HTR-8/SVneo (cell line): ENCODE data around the gene ZNF648.
"Not testable (repeated sequence)": the region's sequence is repeated elsewhere in the genome, so short reads cannot be mapped to it uniquely, and the experiment has no call there.

Experiments
- DNase-seq: peaks from one replicate; pipeline ENCODE4 v3.0.0; 2011; ENCODE audit warnings: low spot score, mixed read lengths; ENCODE audit not compliant: insufficient read length
- FAIRE-seq: peaks from 2 replicates; lab custom pipeline; 2011; peaks lifted over from hg19 to GRCh38; lab: Jason Lieb, UNC

ZNF648 gene

DNA sequence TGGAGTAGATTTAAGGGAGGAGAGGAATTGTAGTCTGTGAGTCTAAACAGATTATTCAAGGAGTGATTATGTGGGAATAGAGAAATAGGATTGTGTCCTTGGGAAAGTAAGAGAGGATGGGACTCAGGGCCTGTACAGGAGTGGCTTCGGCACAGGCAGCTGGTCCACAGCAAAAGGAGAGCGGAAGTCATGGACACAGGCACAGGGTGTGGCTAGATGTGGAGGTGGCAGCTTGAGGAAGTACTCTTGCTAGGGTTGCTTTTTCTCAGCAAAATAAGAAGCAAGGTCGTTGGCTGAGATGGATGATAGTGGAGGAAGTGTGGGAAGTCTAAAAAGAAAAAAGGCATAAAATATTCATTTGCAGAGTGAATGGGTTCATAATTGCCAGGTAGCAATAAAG, 18.5 kb upstream of the ZNF648 start:
- FAIRE-seq (no peak), DNase-seq (no peak)

DNA sequence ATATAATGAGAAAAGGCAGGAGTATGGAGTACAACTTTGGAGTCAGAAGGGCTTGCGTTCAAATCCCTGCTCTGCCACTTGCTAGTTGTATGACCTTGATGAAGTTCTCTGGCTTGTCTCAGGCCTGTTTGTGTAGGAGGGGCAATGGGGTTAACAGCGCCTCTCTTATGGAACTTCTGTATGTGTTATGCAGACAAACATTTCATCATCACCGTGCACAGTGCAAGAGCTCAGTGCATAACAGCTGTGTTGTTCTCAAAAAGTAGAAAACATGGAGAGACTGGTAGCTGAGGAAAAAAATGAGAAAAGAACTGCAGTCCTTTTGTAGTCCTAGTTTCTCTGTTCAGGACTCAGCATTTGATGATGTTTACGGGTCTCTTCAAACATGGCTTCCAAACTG, 10.4 kb upstream of the ZNF648 start:
- DNase-seq (no peak), FAIRE-seq (no peak)

DNA sequence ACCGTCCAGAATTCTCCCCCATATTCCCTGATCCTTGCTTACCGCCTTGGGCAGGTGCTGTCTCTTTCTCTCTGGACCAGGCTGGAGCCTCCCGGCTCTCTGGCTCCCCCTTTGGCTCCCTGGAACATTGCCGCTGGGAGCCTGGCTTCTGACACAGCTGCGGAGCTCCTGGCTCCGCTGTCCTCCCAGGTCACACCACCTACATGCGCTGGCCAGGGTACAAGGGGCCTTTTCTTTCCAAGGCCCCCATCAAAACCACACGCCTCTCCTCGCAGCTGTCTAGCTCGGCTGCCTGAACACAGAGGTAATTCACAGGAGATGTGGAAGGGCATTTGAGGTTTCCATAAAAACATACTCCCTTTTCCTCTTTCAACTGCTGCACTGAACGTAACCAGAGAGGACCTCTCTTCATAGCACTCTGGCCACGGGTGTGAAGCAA, 7.5 kb upstream of the ZNF648 start:
- FAIRE-seq (no peak), DNase-seq (peak; percentile 63)

DNA sequence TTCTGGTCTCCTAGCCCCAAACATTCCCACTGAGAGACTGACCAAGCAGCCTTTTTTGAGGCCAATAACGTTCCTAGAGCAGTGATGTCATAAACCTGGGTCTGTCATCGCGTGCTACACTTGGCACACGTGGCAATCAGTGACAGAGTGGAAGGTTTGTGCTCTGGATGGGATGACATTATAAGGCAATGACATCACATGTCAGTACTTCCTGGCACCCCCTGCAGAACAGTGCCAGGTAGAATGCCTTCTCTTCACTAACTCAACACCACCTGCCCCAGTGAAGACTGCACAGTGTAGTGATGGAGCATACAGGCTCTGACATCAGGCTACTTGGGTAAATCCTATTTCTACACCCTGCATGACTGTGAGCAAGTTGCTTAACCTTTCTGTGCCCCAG, 5.4 kb upstream of the ZNF648 start:
- FAIRE-seq: no peak
- no peak for DNase-seq

DNA sequence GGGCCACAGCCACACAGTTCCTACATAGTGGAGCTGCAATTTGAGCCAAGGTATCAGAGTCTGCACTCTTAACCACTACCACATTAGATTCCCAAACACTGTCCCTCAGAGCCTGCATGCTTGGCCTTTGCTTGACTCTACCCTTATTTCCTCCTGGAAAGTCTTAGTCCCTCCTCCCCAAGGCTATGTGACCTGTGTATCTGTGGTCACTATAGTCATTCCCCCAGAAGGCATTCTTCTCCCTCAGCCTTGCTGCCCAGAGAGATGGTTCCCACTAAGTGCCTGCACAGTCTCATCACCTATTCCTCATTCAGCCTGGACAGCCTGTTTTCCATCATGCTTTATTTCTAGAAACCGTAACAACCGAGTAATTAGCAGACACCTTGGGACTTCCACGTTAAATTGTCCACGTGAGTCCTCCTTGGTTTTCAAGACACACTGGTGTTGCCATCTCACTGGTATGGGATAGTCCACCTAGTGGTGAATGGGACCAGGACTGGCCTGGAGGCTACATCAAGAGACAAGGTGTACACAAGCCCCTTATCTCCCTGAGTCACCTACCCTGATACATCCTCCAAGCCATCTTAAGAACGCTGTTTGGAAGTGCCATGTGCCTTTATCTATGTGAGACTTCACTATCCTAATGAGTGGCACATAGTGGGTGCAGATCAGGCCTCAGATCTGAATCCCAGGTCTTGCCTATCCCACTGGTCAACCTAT, 3.8 kb upstream of the ZNF648 start:
- DNase-seq (no peak), FAIRE-seq (no peak)

DNA sequence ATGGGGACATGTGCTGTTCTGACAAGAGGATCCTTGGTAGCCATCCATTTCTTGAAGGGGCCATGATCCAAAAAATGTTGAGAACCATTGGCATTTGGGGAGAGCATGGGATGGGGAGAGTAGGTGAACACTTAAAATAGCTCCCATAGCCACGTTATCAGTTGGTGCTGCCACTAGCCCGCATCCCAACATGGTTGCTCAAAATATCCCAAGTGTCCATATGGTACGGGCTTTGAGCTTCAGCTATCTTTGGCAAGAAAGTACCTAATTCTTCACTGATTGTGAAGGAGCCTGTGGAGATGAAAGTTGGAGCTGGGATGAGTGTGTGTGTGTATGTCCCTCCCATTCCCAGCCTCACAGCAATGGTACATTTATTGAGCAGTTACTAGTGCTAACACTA, 3.1 kb upstream of the ZNF648 start:
- FAIRE-seq: no peak
- DNase-seq: no peak

DNA sequence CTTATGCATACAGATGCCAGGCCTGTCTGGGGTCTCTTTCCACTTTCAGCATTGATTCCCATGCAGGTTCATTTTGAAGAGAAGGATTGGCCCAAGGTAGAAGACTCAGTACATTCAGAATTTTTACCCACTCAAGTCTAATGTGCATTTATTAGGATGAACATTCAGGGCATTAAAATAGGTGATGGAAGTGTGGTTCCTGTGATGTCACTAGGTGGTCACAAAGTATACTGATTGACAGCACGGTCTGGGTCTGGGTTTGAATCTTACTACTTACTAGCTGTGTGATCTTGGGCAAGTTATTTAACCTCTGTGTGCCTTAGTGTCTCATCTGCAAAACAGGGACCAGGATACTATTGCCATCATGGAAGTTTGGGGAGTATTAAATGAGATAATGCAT, 711 bp upstream of the ZNF648 start:
- DNase-seq (no peak), FAIRE-seq (no peak)

DNA sequence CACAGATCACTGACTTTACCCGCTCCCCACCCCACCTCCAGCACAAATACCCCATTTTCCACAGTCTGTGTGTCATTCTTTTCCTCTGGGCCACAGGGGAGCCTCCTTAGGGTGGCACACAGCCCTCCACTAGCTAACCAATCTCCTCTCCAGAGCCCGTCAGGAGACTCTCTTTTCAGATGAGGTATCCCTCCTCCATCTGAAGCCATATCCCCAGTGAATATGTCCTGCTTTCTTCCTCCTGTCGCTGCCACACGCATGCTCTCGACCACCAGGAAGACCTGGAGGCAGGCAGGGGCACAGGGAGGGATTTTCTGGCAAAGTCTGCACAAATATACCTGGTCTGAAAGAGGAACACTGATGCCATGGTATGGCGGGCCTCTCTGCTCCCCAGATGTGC, 635 bp downstream of the ZNF648 start:
- no peak for FAIRE-seq
- no peak for DNase-seq

DNA sequence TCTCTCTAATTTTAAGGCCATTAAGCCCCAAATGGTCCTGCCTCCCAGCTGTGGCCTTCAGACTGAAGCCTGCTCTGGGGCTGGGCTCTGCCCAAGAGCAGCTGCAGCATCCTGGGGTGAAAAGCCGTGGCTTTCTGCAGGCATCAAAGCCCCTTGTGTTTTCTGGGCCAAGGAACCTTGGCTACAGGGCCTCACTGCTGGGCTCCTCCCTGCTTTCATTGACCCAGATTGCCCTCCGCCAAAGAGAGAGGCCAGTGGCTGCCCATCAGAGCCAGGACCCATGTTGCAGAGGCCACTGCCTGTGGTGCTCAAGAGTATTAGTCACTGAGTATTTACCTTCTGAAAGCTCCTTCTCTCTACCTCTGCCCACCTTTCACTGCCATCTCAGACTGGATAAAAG, 1.6 kb downstream of the ZNF648 start:
- FAIRE-seq (no peak), DNase-seq (no peak)

DNA sequence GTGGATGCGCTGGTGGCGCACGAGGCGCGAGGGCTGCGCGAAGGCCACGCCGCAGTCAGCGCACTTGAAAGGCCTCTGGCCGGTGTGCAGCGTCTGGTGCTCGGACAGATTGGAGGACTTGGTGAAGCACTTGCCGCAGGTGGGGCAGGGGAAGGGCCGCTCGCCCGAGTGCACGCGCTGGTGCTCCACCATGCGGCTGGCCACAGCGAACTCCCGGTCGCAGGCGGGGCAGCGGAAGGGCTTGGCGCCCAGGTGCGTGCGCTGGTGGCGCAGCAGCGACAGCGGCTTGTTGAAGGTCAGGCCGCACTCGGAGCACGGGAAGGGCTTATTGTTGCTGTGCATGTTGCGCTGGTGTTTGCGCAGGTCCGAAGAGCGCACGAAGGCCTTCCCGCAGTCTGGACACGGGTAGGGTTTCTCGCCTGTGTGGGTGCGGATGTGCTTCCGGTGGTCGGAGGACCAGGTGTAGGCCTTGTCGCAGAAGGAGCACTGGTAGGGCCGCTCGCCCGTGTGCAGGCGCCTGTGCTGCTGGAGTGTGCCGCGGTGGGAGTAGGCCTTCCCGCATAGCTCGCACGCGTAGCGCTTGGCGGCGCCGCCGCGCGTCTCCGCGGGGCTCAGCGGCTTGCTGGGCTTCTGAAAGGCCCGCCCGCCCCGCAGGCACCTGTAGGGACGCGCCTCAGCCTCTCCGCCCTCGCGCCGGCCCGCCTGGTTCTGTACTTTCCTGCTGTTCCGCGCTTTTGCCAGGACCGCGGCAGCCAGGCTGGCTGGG, 4.7 kb downstream of the ZNF648 start:
- no peak for DNase-seq
- no peak for FAIRE-seq

DNA sequence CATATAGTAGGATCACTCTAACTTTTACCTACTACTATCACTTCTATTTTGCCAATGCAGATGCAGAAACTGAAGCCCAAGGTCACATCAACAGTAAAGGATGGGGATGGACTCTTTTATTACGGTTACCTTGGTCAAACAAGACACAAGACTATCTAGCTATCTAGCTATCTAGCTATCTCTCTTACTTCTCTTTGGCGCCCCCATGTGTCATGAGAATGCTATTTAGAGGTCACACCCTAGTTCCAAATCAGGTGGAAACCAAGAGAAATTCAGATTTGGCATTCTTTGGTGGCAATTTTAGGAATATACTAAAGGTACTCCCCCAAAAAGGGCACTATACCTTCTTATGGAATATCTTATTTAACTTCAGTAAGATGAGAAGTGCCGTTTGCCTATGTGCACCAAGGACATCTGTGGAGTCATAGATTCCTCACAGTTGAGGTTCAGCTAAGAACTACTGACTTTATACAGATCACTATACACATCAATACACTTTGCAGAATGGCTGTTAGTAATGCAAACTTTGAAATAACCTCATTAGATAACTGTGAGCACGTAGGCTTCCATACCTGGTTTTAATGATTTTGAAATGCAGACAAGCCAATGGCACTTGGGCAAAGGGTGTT, 6.7 kb downstream of the ZNF648 start:
- no peak for FAIRE-seq
- DNase-seq: peak; percentile 11

DNA sequence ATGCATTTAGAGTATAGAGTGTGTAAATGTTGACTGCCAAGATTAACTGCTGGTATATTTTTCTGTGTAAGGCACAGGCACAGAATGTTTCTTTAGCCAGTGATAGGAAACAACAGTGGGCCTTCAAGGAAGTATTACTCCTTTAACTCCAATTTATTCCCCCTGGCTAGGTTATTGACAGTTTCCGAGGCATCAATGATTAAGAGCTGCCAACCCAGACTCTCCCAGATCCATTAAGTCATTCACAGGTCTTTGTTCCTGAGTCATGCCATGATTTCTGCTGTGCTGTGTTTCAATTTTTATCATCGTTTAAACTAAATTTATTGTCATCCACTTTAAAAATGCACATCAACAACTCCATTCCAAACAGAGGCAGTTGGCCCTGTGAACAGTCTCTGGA, 9.2 kb downstream of the ZNF648 start:
- FAIRE-seq: no peak
- DNase-seq: no peak

DNA sequence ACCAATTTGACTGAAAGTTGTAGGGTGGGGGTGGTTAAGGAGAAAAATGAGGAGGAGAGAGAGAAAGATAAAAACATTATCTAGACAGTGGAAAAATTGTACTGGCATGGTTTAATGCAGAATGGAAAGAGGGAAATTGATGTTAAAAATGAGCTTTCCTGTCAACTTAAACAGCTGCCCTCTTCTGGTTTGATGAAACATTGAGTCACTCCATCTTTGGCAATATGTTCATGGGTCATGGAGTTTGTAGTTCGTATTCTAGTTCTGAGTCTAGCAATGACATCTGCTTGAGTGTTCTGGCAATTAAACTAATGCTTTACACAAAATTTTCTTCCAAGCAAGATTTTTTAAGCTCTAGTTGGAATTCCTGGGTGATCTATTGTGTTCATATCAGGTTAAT, 9.6 kb downstream of the ZNF648 start:
- DNase-seq: no peak
- no peak for FAIRE-seq

DNA sequence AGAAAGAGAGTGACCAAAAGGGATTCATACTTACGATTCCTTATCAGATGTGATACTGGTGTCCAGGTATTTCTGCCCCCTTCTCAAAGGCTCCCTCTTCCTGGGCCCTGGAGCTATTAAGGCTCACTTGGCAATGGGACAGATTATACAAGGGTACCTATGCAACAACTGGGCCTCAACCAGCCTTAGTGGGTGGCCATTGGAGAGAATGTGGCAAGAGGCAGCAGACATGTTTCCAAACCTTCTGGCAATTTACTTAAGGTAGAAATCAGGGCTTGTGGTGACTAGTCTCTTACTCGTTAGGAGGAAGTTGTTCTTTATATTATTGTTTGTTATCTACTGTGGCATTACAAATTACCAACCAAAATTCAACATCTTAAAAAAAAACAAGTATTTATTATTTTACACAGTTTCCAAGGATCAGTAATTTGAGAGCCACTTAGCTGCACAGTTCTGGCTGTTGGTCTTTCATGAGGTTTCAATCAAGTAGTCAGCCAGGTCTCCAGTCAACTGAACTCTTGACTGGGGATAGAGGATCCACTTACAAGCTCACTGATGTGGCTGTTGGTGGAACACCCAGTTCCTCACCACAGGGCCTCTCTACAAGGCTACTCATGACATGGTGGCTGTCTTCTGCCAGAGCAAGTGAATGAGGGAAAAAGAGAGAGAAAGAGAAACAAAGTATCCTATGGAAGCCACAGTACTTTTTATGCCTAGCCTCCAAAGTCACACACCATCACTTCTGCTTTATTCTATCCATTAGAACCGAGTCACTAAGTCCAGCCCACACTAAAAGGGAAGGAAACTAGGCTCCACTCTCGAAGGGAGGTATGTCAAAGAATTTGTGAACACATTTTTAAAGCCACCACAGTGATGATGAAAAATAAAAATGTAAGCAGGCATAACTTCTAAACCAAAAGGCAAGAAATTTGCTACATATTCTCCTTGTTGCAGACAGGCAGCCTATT, 10.7 kb downstream of the ZNF648 start:
- DNase-seq: no peak

DNA sequence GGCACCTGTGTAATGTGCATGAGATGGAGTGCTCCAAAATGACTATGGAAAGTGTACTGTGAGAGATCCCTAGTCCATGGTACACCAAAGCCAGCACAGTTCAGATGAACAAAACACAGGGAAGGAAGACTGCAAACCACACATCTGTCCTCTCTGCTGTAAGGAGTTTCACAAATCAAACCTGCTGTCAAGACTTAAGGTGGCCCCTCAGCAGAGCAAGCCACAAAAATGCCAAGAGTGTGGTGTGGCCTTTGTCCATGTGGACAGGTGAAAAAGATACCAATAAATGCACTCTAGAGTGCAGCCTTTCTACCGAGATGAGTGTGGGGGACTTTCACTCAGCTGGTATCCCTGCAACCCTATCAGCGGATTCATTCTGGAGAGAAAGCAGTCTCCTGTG, 12.9 kb downstream of the ZNF648 start:
- no peak for FAIRE-seq
- no peak for DNase-seq

More for the DNA sequence above, 10.7 kb downstream of the ZNF648 start:
- no peak for FAIRE-seq

DNA sequence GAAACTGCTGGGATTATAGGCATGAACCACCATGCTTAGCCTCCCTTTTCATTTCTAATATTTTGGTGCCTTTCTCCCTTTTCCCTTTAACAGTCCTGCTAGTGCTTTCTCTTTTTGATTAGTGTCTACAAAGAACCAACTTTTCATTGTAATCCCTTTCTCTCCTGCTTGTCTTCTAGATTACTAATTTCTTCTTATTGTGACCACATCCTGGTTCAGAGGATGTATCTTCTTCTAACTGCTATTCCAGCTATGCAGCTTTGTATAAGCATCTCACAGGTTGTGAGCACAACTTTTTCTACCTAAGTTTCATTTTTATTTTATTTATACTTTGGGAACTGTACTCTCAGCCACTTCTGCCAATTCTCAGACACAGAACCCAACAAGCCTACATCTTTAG, 14.7 kb downstream of the ZNF648 start:
- no peak for FAIRE-seq
- DNase-seq: no peak

DNA sequence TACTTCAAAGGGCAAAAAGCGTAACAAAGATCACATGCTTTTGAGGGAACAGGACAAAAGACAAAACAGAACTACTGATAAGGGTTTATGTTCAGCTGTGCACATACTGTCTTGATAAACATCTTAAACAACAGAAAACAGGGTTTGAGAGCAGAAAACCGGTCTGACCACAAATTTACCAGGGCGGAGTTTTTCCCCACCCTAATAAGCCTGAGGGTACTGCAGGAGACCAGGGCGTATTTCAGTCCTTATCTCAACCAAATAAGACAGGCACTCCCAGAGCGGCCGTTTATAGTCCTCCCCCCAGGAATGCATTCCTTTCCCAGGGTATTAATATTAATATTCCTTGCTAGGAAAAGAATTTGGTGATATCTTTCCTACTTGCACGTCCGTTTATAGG, 16.0 kb downstream of the ZNF648 start:
- not testable (repeated sequence) for FAIRE-seq

DNA sequence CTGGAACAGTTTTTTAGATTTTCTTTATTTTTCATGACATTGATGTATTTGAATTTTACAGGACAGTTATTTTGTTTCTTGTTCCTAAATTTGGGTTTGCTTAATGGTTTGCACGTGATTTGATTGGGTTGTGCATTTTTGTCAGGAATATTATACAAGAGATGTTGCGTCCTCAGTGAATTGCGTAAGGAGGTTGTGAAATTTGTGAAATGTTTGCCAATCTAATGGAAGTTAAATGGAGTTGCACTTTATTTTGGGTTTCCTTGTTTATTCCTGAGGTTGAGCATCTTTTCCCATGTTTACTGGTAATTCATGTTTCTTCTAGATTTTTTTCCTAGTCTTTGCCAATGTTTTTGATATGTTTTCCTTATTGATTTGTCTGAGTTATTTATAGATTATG, 19.9 kb downstream of the ZNF648 start:
- no peak for FAIRE-seq

More for the DNA sequence above, 16.0 kb downstream of the ZNF648 start:
- not testable (repeated sequence) for DNase-seq

DNA sequence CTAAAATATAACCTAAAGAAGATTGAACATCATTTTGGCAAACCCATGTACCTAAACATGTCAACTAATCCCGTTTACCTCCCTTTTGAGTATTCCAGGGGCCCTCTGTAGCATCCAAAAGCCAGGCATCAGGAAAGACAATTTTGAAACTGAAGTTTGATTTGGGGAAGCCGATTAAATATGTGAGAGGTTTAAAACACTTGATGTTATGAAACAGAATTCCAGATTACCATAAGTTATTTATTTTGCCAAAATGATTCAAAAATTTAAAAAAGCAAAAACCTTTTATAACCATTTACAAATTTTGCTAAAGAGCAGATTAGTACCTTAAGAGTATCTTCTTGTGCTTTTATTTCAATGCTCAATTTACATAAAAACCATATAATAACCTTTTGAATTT, 23.3 kb downstream of the ZNF648 start:
- DNase-seq (no peak), FAIRE-seq (no peak)

More for the DNA sequence above, 19.9 kb downstream of the ZNF648 start:
- no peak for DNase-seq

DNA sequence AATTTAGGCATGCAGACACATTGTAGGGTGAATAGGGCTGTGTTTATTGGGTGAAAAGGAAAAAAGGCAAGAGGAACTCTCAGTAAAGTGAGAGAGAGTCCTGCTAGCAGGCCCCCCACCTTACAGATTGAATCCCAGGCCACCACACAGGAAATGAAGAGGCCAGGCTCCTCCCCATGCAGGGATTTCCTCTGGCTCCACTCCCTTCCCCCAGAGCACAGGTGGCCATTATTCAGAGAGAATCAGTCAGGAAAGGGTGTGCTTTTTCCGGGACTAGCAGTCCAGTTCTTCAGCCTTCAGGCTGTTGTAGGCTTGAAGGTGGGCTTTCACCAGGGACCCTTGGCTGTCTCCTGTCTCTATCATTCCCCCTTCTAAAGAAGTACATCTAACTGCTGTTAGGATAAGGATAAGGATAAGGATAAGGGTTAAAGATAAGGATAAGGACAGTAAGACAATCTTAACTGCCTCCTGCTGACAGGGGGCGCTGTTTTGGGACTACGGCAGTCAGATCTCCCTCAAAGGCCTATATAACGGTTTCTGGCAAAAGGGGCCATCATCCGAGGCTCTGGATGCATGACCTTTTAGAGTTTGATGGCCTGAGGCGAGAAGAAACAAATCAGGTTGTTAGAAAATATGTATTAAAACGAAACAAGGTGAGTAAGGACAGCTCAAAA, 26.3 kb downstream of the ZNF648 start:
- no peak for DNase-seq
- no peak for FAIRE-seq
